Parathyroid adenoma (tissue), 2 donors: ENCODE data around the gene GTF2B.

Experiments
- H2AFZ ChIP-seq: fragments of 300-600 bp; sonication (generic); one replicate; pipeline ENCODE4 v1.7.0; 2017; ENCODE audit warnings: antibody characterized with exemption, mild to moderate bottlenecking
- H3K27ac ChIP-seq: fragments of 300-600 bp; sonication (generic); one replicate; pipeline ENCODE4 v1.7.0; 2017
- H3K27me3 ChIP-seq: fragments of 300-600 bp; sonication (generic); one replicate; pipeline ENCODE4 v1.7.0; 2017; ENCODE audit warnings: low read length; ENCODE audit not compliant: control insufficient read depth, insufficient read depth
- H3K36me3 ChIP-seq: fragments of 300-600 bp; sonication (generic); one replicate; pipeline ENCODE4 v1.7.0; 2017; ENCODE audit warnings: low read length; ENCODE audit not compliant: control insufficient read depth, insufficient read depth
- H3K4me1 ChIP-seq: fragments of 300-600 bp; sonication (generic); one replicate; pipeline ENCODE4 v1.7.0; 2017; ENCODE audit warnings: control low read depth
- H3K4me2 ChIP-seq: fragments of 300-600 bp; sonication (generic); one replicate; pipeline ENCODE4 v1.7.0; 2017; ENCODE audit warnings: low read length
- H3K4me3 ChIP-seq: fragments of 300-600 bp; sonication (generic); one replicate; pipeline ENCODE4 v1.7.0; 2017; ENCODE audit warnings: low read depth, low read length
- H3K79me2 ChIP-seq: fragments of 300-600 bp; sonication (generic); one replicate; pipeline ENCODE4 v1.7.0; 2017; ENCODE audit warnings: control low read depth
- H3K9ac ChIP-seq: fragments of 300-600 bp; sonication (generic); one replicate; pipeline ENCODE4 v1.7.0; 2017; ENCODE audit warnings: mild to moderate bottlenecking
- H3K9me3 ChIP-seq: fragments of 300-600 bp; sonication (generic); one replicate; pipeline ENCODE4 v1.7.0; 2017; ENCODE audit warnings: low read length; ENCODE audit not compliant: control insufficient read depth
- CTCF ChIP-seq: fragments of 300-600 bp; sonication (generic); IDR thresholded peaks from one replicate; pipeline ENCODE4 v1.7.0; 2017; ENCODE audit warnings: antibody characterized with exemption, mild to moderate bottlenecking
- donor health status: primary hyperparathyroidism.

The GTF2B gene

GRCh38 chr1:88812366-88812765 lies 79.0 kb downstream of the GTF2B start:
- Histone ChIP-seq H3K4me2 (no peak overlapping the region), H3K27ac (no peak overlapping the region), H3K4me1 (no peaks in the 10 kb centered on the region), H3K36me3 (no peaks in the 10 kb centered on the region), H3K4me3 (no peak overlapping the region), H3K9me3 (no peaks in the 10 kb centered on the region), H3K27me3 (no peaks in the 10 kb centered on the region), H3K9ac (no peak overlapping the region), H3K79me2 (no peaks in the 10 kb centered on the region), H2AFZ (no peak overlapping the region)
- TF ChIP-seq CTCF = no peak

- Histone ChIP-seq H3K4me2 (no peak overlapping the region), H2AFZ (no peak overlapping the region), H3K27ac (no peak overlapping the region), H3K9me3 (no peaks in the 10 kb centered on the region), H3K4me3 (no peak overlapping the region), H3K4me1 (no peaks in the 10 kb centered on the region), H3K9ac (no peak overlapping the region), H3K79me2 (no peaks in the 10 kb centered on the region), H3K36me3 (no peaks in the 10 kb centered on the region), H3K27me3 (no peaks in the 10 kb centered on the region)
- TF ChIP-seq CTCF = no peak
Measured at GRCh38 chr1:88803444-88803843, 87.9 kb downstream of the GTF2B start.

- H2AFZ ChIP-seq = no peak overlapping the region
- H3K4me3 ChIP-seq = no peak overlapping the region
- no peak for TF ChIP-seq CTCF
- H3K4me2 ChIP-seq = no peak overlapping the region
- no peaks in the 10 kb centered on the region for H3K79me2 ChIP-seq
- H3K27ac ChIP-seq = no peak overlapping the region
- no peaks in the 10 kb centered on the region for H3K9me3 ChIP-seq
- H3K9ac ChIP-seq = no peak overlapping the region
- no peaks in the 10 kb centered on the region for H3K4me1 ChIP-seq
- H3K27me3 ChIP-seq = no peaks in the 10 kb centered on the region
- no peaks in the 10 kb centered on the region for H3K36me3 ChIP-seq
Measured at GRCh38 chr1:88802950-88803349, 88.4 kb downstream of the GTF2B start.
